Measurements from ENCODE around the gene TPSB2.

The TPSB2 gene

GRCh38 chr16:1182950-1183907 lies 46.8 kb downstream of the TPSB2 start:
- DNase-seq (ENCODE audit: low read depth in 2 of 2) = peak in 1 of 2 experiments; percentile 7

- peak; percentile 15 to 24 for DNase-seq (ENCODE audit: low read depth in 2 of 2)
These were observed 47.7 kb downstream of the TPSB2 start for GRCh38 chr16:1182316-1182671.

- DNase-seq (ENCODE audit: low read depth in 2 of 2) = no peak
These were observed 48.3 kb downstream of the TPSB2 start for GRCh38 chr16:1181404-1182315.

GRCh38 chr16:1180549-1181403 lies 49.2 kb downstream of the TPSB2 start:
- no peak for DNase-seq (ENCODE audit: low read depth in 2 of 2)
